ENCODE results near the gene SLC22A12.
"Not testable (repeated sequence)": the region's sequence is repeated elsewhere in the genome, so short reads cannot be mapped to it uniquely, and the experiment has no call there.

Gene SLC22A12

GRCh38 chr11:64590763-64591221 lies at the start of gene SLC22A12:
Gene SLC22A12 (plus strand): TSS chr11:64591220. CDS start chr11:64591557, 337 bp downstream.
- no peak for FAIRE-seq

GRCh38 chr11:64542172-64543125 lies 48.6 kb upstream of the SLC22A12 start:
- no peak for FAIRE-seq

- no peak for FAIRE-seq
Measured at GRCh38 chr11:64543818-64544217, 47.2 kb upstream of the SLC22A12 start.

GRCh38 chr11:64544616-64545296 lies 46.3 kb upstream of the SLC22A12 start:
- no peak for FAIRE-seq

GRCh38 chr11:64545619-64546018 lies 45.4 kb upstream of the SLC22A12 start:
- no peak for FAIRE-seq

GRCh38 chr11:64546176-64546575 lies 44.8 kb upstream of the SLC22A12 start:
- FAIRE-seq, result no peak

GRCh38 chr11:64546600-64546999 lies 44.4 kb upstream of the SLC22A12 start:
- no peak for FAIRE-seq

GRCh38 chr11:64549969-64550368 lies 41.1 kb upstream of the SLC22A12 start:
- no peak for FAIRE-seq

- FAIRE-seq, result no peak
Measured at GRCh38 chr11:64553554-64554201, 37.3 kb upstream of the SLC22A12 start.

- FAIRE-seq, result no peak
Measured at GRCh38 chr11:64556044-64556720, 34.8 kb upstream of the SLC22A12 start.

GRCh38 chr11:64556721-64557250 lies 34.2 kb upstream of the SLC22A12 start:
- FAIRE-seq, result no peak

- FAIRE-seq, result no peak
Measured at GRCh38 chr11:64558065-64558745, 32.8 kb upstream of the SLC22A12 start.

GRCh38 chr11:64558869-64559268 lies 32.2 kb upstream of the SLC22A12 start:
- no peak for FAIRE-seq

- FAIRE-seq, result no peak
Measured at GRCh38 chr11:64559351-64560138, 31.5 kb upstream of the SLC22A12 start.

- FAIRE-seq, result no peak
Measured at GRCh38 chr11:64560139-64560771, 30.8 kb upstream of the SLC22A12 start.

- no peak for FAIRE-seq
Measured at GRCh38 chr11:64560941-64561340, 30.1 kb upstream of the SLC22A12 start.

GRCh38 chr11:64561429-64561828 lies 29.6 kb upstream of the SLC22A12 start:
- not testable (repeated sequence) for FAIRE-seq

GRCh38 chr11:64561984-64562722 lies 28.9 kb upstream of the SLC22A12 start:
- no peak for FAIRE-seq

- FAIRE-seq, result no peak
Measured at GRCh38 chr11:64562723-64563351, 28.2 kb upstream of the SLC22A12 start.
